Lower lobe of right lung (tissue), 2 donors: ENCODE data around the gene TBPL1. TPM values are rescaled to one million over a fixed set of nuclear protein-coding genes. Genes with fewer than 3 reads are reported as not detected.

ENCODE experiments used
- ATAC-seq, 2 donors: fragments of 200-7000 bp; cut with Tn5 transposase; one replicate each; pipeline ENCODE4 v1.9.1; 2020 to 2022; ENCODE audit warnings: mild to moderate bottlenecking in 2 of 2, moderate library complexity in 2 of 2
- DNase-seq: peaks from one replicate; pipeline ENCODE4 v3.0.0-alpha.2; 2020
- H3K27ac ChIP-seq: fragments of 200-600 bp; one replicate; pipeline ENCODE4 v1.8.0; 2022
- H3K27me3 ChIP-seq: fragments of 200-600 bp; one replicate; pipeline ENCODE4 v1.8.0; 2022; ENCODE audit warnings: low read depth
- H3K36me3 ChIP-seq: fragments of 200-600 bp; one replicate; pipeline ENCODE4 v1.8.0; 2022; ENCODE audit warnings: mild to moderate bottlenecking
- H3K4me1 ChIP-seq: fragments of 200-600 bp; one replicate; pipeline ENCODE4 v1.8.0; 2022
- H3K4me3 ChIP-seq: fragments of 200-600 bp; one replicate; pipeline ENCODE4 v1.8.0; 2022; ENCODE audit warnings: mild to moderate bottlenecking
- H3K9me3 ChIP-seq: fragments of 200-600 bp; one replicate; pipeline ENCODE4 v1.8.0; 2022
- CTCF ChIP-seq: fragments of 200-600 bp; IDR thresholded peaks from one replicate; pipeline ENCODE4 v1.8.0; 2022; ENCODE audit warnings: antibody characterized with exemption, mild to moderate bottlenecking
- intact Hi-C: fragments of 100-400 bp; cut with DNase I; formaldehyde crosslinking; loops from one replicate; pipeline ENCODE4 v1.11.0; 2022
- total RNA-seq: library from RNA; stranded (reverse); fragmentation: NEBNext Ultra II Directional; extraction: Animal tissue kit (Norgen Biotek cat#: 25700); gene quantifications from one replicate; pipeline ENCODE4 v1.2.1, GENCODE V29; 2021
- donor health status: DM: no; HTN: yes; CAD: no; lungs with severe emphysema.

TBPL1 gene
- total RNA-seq, 1 donor from 2014 or later, result 21.1 TPM

GRCh38 chr6:133948472-133948871, 4.6 kb upstream of the TBPL1 start:
- ATAC-seq (no peak), DNase-seq (no peak)
- no peaks in the 10 kb centered on the region for H3K9me3 ChIP-seq
- H3K36me3 ChIP-seq, result no peaks in the 10 kb centered on the region
- no peak overlapping the region for H3K4me3 ChIP-seq
- H3K27ac ChIP-seq, result no peak overlapping the region
- no peak for TF ChIP-seq CTCF
- peaks cover 9% of the 10 kb centered on the region for H3K4me1 ChIP-seq
- intact Hi-C loops, result no loop called here
- no peaks in the 10 kb centered on the region for H3K27me3 ChIP-seq

GRCh38 chr6:133951227-133951626, 1.8 kb upstream of the TBPL1 start:
- no peaks in the 10 kb centered on the region for H3K36me3 ChIP-seq
- no peak for ATAC-seq
- intact Hi-C loops, result no loop called here
- peak overlapping the region; percentile 92 for H3K27ac ChIP-seq
- TF ChIP-seq CTCF, result no peak
- H3K4me1 ChIP-seq, result peaks cover 28% of the 10 kb centered on the region
- DNase-seq, result no peak
- no peaks in the 10 kb centered on the region for H3K9me3 ChIP-seq
- H3K4me3 ChIP-seq, result peak overlapping the region; percentile 86
- no peaks in the 10 kb centered on the region for H3K27me3 ChIP-seq

GRCh38 chr6:133951881-133952814, 876 bp upstream of the TBPL1 start:
- H3K4me3 ChIP-seq, result peak overlapping the region; percentile 86
- ATAC-seq (peak; percentile 65 to 77), DNase-seq (peak; percentile 68)
- H3K9me3 ChIP-seq, result no peaks in the 10 kb centered on the region
- H3K27ac ChIP-seq, result peak overlapping the region; percentile 92
- H3K4me1 ChIP-seq, result peaks cover 28% of the 10 kb centered on the region
- no peaks in the 10 kb centered on the region for H3K36me3 ChIP-seq
- intact Hi-C loops, result no loop called here
- TF ChIP-seq CTCF, result peak; percentile 50
- H3K27me3 ChIP-seq, result no peaks in the 10 kb centered on the region

GRCh38 chr6:133953634-133954415, 801 bp downstream of the TBPL1 start:
- intact Hi-C loops, result no loop called here
- peak overlapping the region; percentile 92 for H3K27ac ChIP-seq

More at GRCh38 chr6:133953634-133954415, 801 bp downstream of the TBPL1 start:
- peaks cover 36% of the 10 kb centered on the region for H3K4me1 ChIP-seq
- no peaks in the 10 kb centered on the region for H3K9me3 ChIP-seq
- H3K27me3 ChIP-seq, result no peaks in the 10 kb centered on the region
- peak overlapping the region; percentile 86 for H3K4me3 ChIP-seq
- no peaks in the 10 kb centered on the region for H3K36me3 ChIP-seq
- DNase-seq, result no peak
- TF ChIP-seq CTCF, result no peak
- no peak for ATAC-seq
